Superior temporal gyrus (tissue), 1 donor: ENCODE data around the gene CARHSP1.
"Not testable (repeated sequence)": the region's sequence is repeated elsewhere in the genome, so short reads cannot be mapped to it uniquely, and the experiment has no call there.

ENCODE experiments used
- DNase-seq: peaks from one replicate; pipeline ENCODE4 v3.0.0-alpha.2; 2016; ENCODE audit errors: extremely low spot score

The CARHSP1 gene

DNA sequence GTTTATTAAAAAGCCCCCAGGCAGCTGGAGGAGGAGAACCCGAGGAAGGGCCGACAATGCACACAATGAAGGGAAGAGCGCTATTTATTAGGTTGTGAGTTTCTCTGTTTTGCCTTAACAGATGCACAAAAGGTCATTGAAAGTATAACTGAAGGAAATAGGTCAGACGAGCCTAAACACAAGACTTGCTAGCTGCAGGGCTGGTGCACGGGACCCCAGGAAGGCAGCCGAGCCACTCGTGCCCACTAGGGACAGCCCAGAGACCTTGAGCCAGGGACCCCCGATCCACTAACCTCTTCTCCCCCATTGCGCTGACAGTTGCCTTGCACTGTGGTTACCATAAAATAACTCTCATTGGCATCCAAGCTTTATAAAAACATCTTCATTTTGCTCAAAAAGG is 24.6 kb upstream of the CARHSP1 start:
- no peak for DNase-seq

DNA sequence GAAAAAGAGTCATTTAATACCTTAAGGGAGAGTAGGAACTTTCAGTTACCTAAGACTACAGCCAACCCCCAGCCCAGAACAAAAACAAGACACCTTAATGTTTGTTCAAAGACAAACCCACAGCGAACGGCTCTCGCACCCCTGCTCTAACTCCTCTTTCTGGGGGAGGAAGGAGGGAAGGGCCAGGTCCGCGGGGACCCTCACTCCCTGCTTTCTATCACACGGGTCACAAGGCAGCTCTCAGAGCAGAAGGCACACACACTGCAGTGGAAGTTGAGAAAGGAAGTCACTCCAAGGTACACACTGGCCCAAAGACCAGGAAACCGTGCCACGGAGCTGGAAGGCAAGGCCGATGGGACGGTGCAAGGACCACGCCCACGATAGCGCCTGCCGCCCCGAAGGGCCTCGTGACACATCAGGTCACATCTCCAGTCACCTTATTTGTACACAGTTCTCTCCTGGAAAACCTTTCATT is 23.3 kb upstream of the CARHSP1 start:
- DNase-seq, result no peak

DNA sequence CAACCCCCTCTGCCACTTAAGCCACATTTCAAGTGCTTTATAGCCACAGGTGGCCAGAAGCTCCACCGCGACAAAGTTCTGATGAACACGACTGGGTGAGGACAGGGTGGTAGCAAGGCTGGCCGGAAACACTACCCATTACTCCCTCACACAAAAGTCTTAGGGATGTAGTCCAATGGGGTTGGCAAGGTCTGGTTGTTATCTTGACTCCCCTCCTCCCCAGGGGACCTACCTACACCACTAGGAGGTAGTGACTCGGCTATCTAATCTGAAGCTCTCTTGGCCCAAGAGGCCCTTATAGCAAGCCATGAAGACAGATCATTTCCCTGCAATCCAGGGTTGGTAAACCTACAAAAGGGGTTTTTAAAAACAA is 21.7 kb upstream of the CARHSP1 start:
- no peak for DNase-seq

DNA sequence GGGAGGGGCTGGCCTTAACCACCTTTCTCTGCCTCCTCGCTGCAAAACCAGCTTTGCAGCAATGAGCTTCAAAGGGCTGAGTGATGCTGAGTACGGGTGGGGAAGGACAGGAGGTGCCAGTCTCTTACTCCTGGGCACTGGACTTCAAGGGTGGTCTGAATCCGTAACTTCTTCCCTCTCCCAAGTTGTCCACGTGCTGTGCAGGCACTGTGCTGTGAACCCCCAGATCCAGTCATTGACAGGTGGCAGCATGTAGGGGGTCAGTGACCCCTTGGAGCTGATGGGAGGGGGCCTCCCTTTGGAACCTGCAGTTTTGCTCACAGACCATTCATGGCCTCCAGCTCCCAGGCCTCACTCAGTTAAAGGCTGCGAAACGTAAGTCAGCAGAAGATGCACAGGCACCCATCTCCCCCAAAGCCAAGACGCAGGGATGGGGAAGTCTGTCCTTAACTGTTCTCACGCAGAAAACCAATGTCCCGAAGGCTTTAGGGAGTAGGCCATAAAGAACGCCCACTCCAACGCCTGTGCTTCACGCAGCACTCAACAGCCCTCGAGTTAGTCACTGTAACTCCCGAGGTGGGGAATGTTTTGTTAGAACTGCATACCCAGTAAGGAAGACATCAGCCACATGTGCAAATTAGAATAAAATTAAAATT is 21.2 kb upstream of the CARHSP1 start:
- no peak for DNase-seq

DNA sequence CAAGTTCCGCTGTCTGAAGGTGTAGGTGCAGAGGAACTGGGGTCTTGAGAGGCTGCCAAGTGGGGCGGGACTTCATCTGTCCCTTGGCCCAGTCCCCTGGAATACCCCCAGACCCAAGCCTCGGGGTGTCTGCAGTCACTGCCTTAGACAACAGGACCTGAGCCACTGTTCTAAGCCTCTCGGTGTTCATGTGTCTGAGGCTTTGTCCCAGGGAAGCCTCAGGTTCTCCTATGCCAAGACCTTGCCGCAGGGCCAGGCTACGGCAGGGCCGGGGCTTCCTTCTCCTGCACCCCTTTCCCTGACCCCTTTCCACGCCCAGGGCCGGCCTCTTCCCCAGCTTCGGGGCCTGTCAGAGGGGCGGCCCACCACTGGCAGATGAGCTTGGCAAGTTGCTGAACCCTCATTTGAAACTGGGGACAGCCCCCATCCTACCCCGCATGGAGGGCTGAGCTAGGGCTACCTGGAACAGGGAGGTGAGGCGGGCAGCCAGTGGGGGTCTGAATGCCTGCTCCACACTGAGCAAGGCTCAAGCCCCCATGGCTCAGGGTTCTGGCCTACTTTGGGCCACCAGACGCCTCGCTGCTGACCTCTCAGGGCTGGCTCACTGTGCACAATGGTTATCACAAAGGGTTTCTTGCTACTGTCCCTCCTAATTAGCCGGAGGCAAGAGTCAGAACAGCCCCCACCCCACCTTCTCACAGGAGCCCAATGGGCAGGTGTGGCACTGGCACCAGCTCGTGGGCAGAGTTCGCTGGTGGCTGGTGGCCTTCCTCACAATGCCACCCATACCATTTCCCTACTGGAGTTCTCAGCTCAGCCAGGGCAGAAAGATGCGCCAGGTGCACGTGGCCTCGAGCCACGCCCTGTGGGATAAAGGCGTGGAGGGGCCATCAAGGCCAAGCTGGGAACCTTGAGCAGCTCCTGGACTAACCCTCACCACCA is 20.4 kb upstream of the CARHSP1 start:
- no peak for DNase-seq

DNA sequence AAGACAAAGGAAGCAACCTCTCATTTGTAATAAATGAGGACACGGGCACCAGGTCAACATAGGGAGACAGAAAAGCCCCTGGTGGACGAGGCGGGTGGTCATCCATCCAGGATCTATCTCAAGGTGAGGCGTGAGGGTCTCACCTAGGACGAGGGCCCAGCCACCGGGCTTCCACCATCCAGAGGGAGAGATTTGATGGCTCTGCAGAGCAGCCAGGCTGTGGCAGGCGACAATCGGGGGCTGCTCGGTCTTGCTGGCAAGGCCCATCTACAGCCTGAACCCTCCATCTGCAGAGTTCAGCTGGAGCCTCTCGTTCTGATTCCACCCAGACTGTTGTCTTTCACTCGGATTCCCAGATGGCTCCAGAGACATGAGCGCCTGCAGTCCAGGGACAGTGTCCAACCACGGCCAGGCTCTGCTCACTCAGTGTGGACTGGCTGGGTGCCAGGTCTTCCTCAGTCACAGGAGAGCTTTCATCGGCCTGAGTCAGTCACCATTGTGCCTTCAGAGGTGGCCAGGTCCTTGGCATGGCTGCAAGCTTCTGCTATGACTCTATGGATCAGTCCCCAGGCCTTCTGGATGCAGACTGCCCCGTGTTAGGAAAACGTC is 19.2 kb upstream of the CARHSP1 start:
- DNase-seq, result peak; percentile 81

DNA sequence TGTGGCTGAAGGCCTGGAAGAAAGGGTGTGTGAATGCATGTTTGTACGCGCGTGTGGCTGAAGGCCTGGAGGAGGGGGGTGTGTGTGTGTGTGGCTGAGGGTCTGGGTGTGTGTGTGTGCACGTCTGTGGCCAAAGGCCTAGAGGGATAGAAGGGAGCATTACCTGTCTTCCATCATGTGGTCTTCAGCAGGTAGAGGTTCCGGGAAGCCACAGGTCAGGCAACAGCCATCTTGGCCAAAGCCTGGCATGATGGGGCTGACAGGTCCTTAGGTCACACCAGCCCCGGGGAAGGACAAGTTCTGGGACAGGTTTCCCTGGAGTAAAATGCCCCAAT is 18.6 kb upstream of the CARHSP1 start:
- DNase-seq, result no peak

DNA sequence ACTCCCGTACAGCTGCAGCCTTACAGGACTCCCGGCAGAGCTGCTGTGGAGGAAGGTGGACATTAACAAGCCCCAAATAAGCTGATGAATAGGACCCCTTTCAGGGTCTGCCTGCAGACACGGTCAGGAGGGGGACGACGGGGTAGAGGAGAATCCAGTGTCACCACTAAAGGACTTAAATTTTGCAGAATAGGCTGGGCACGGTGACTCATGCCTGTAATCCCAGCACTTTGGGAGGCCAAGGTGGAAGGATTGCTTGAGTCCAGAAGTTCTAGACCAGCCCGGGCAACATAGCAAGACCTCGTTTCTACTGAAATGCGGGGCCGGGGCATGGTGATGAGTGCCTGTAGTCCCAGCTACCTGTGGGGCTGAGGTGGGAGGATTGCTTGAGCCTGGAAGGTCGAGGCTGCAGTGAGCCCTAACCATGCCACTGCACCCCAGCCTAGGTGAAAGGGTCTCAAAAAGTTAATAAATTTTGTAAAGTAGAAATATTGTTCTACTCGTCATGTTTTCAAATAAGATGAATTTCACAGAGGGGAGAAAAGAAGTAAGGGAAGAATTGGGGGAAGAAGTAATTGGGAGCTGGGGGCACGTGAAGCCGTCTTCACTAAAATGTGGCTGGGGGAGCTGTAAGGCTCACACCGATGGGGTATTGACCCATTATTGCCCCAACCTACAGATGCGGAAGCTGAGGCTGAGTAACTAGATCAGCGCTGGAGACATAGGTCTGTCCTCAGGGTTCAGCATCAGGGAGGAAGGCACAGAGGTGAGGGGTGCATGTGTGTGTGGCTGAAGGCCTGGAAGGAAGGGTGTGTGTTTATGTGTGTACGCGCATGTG is 18.0 kb upstream of the CARHSP1 start:
- no peak for DNase-seq

DNA sequence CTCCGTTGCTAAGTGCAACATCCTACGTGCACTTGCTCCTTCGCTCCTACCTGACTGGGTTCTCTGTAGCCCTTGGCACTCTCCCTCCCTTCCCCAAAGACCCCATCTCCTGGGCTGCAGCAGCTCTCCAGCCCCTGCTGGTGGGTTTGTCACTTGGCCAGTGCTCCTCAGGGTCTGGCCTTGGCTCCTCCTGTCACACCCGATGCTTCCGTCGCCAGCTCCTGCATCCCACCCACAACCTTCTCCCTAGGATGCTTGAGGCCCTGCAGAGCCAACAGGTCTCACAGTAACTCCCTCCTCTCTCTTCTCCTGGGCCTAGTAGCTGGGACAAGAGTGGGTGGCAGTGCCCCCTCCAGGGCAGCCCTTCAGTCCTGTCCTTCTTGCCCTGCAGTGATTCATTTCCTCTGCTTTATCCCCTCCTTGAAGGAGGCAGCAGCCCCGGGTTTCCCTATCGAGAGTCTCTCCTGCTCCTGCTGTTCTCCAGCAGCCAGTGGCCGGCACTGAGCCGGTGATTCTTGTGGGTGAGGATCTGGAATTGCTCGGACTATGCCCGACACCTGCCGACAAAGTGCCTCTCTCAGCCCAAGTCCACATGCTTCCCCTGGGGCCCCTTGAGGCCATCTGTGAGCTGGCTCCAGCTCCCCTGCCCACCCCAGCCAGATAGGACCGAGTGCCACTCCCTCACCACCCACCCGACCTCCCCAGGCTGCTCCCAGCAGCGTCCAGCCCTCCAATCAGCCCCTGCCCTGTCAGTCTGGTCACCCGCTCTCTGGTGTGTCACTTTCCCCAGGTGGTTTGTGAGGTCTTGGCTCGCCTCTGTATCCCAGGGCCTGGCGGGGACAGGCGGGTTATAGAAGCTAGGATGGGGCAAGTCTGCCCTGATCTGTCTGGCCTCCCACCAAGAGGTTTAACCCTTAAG is 17.1 kb upstream of the CARHSP1 start:
- DNase-seq, result no peak

DNA sequence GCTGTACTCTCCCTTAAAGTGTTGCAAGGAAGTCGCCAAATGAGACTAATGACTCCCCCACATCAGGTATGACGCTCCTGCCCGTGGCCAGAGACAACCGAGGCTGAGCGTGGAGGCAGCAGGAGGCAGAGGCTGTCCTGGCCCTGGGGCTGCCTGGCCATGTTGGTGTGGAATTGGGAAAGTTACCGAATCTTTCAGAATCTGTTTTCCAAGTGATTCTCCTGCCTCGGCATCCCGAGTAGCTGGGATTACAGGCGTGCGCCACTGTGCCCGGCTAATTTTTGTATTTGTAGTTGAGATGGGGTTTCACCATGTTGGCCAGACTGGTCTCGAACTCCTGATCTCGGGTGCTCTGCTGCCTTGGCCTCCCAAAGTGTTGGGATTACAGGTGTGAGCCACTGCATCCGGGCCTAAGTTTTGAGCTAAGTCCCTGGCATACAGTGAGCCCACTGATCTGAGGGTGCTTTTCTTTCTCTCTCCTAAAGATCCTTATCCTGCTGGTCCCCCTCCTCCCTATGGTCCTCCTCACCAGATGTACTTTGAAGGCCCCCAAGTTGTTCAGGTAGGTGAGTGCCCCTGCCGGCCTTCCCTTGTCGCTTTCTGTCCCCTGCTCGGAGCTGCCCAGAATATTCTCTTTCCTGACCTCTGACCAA is 14.0 kb upstream of the CARHSP1 start:
- DNase-seq, result no peak

DNA sequence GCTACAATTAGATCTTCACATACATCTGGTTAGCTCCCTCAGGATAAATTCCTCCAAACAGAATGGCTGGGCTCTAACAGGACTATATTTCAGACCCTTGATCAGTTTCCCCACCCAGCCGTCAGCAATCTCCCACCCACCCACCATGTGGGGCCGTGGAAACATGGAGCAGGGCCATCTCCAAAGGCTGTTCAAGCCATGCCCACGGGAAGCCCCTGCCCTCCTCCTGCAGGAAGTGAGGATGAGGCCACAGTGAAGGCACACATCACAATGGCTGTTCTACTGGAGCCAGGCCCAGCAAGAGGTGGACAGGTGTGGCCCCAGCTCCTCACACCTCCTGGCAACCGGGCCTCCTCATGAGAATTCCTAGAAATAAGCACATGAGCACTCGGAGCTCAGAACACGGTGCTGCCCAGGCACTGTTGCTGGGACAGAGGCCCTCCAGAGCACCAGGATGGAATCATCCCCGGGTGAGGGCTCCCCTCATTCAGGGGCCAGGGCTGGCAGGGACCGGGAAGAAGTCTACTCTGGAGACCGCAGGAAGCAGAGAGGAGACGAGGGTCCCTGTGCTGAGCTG is 13.3 kb upstream of the CARHSP1 start, which contains the start of gene LITAFD:
TSS of gene LITAFD (plus strand) at position 311 of the 577 bp plus-strand sequence. CDS start 2,005 bp downstream, outside the sequence.
- no peak for DNase-seq

DNA sequence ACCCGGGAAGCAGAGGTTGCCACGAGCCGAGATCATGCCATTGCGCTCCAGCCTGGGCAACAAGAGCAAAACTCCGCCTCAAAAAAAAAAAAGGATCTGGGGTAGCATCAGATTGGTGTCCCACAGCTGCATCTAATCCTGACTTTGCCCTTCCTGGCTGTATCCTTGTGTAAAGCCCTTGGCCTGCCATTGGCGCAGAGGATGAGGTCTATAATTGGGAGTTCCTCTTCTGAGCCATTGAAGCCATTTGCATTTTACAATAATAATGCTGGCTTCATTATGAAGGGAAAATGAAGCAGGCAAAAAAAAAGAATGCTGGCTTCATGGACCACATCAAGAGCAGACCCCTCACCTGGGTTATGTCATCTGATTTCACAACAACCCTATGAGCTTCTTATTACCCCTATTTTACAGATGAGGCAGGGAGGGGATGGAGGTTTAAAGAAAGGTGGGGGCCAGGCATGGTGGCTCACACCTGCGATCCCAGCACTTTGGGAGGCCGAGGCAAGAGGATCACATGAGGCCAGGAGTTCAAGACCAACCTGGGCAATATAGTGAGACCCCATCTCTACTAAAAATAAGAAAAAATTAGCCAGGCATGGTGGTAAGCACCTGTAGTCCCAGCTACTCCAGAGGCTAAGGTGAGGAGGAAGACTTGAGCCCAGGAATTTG is 12.2 kb upstream of the CARHSP1 start:
- no peak for DNase-seq

DNA sequence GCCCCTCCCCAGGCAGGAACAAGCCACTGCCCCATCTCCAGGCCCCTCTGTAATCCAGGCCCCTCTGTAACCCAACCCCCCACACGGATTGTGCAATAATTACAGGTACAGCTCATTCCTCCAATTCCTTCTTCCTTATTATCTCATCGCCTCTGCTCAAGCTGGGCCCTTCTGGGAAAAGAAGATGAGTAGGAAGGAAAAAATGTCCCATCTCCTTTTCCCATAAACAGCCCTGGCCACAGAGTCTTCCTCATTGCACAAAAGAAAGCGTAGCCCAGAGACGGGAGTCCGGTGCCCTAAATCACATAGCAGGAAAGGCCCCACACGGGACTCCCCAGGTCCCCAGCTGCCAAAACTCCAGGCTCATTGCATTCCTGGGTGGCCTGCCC is 9.7 kb upstream of the CARHSP1 start:
- DNase-seq, result no peak

DNA sequence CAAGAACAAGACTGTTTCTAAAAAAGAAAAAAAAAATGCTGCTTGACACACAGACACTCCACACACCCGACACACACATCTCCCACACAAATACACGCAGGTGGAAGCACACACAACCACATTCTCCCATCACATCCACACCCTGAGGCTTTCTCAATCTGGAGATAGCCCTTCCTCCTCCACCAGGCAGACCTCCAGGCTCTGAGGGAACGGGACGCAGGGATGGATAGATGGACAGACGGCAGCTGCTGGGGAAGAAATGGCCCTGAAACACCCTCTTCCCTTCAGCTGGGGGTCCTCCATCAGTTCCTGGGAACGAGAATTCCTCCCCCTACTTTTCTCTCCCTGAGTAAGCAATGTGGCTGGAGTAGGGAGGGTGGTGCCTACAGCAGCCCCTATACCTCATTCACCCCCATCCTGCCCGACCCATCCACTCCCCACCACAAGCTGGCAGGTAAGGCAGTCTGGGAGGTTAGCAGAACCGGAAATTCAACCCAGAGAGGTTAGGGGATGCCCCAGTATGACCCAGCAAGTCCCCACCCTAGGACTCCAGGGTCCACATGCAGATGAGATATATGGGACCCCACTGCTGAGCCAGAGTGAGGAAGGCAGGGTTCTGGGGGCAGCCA is 9.2 kb upstream of the CARHSP1 start:
- DNase-seq, result no peak

DNA sequence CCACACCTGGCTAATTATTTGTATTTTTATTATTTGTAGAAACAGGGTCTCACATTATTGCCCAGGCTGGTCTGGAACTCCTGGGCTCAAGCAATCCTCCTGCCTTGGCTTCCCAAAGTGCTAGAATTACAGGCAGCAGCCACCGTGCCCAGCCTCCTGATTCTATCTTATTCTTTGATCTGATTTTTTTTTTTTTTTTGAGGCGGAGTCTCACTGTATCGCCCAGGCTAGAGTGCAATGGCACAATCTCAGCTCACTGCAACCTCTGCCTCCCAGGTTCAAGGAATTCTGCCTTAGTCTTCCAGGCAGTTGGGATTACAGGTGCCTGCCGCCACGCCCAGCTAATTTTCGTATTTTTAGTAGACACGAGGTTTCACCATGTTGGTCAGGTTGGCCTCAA is 6.5 kb upstream of the CARHSP1 start:
- DNase-seq, result not testable (repeated sequence)

DNA sequence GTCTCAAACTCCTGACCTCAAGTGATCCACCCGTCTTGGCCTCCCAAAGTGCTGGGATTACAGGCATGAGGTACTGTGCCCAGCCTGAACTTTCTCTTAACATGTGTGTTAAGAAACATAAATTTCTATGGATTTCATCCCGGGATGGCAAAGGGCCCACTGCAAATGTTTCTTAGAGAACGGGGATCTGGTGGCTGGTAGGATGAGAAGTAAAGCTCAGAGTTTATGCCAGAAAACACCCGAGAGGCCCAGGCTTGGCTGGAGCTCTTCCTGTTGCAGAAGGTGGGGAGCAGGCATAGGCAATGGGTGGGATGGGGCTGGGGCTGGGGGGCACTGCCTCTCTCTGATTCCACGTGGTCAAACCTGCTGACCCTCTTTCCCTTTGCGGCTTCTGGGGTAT is 5.6 kb upstream of the CARHSP1 start:
- no peak for DNase-seq

DNA sequence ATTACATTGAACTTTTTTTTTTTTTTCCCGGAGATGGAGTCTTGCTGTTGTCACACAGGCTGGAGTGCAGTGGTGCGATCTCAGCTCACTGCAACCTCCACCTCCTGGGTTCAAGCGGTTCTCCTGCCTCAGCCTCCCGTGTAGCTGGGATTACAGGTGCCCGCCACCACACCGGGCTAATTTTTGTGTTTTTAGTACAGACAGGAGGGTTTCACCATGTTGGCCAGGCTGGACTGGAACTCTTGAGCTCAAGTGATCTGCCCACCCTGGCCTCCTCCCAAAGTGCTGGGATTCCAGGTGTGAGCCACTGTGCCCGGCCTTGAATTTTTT is 5.0 kb upstream of the CARHSP1 start:
- not testable (repeated sequence) for DNase-seq

DNA sequence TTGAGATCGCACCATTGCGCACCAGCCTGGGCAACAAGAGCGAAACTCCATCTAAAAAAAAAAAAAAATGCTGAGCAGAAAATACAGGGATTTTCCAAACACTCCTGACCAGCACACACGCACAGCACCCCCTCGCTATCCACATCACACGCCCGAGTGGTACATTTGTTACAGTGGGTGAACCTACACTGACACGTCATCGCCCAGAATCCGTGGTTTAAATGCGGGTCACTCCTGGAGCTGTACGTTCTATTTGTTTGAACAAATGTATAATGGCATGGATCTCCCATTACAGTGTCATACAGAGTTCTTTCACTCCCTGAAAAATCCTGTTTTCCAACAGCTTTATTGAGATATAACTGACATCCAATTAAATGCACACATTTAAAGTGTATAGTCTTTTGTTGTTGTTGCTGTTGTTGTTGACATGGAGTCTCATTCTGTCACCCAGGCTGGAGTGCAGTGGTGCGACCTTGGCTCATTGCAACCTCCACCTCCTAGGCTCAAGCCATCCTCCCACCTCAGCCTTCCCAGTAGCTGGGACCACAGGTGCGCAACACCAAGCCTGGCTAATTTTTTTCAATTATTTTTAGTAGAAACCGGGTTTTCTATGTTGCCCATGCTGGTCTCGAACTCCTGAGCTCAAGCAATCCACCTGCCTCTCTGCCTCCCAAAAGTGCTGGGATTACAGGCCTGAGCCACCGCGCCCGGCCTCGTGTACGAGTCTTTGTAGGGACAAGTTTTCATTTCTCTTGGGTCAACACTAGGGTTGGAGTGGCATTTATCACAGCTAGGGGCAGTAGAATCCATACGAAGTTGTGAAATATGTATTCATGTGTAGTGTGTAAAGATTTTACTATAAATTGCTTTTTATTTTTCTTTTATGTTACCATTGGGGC is 4.4 kb upstream of the CARHSP1 start:
- DNase-seq, result no peak
